Thyroid gland (tissue), 4 donors: ENCODE results near the gene VAMP8. TPM values are rescaled to one million over a fixed set of nuclear protein-coding genes. Genes with fewer than 3 reads are reported as not detected.

Source experiments
- DNase-seq, 2 donors: peaks; one replicate each; pipeline ENCODE4 v3.0.0-alpha.2; 2019
- H3K27ac ChIP-seq, 3 donors: fragments of 200-600 bp; sonication (generic); 1 replicate in 2 of 3; 2 replicates in 1 of 3; pipeline ENCODE4 v1.5.1; 2016 to 2019; ENCODE audit warnings: mild to moderate bottlenecking in 1 of 3, moderate library complexity in 1 of 3
- H3K27me3 ChIP-seq: fragments of 200-600 bp; sonication (generic); one replicate; pipeline ENCODE4 v1.5.1; 2019
- H3K36me3 ChIP-seq, 2 donors: fragments of 200-600 bp; sonication (generic); one replicate each; pipeline ENCODE4 v1.5.1; 2016 to 2019
- H3K4me1 ChIP-seq, 2 donors: fragments of 200-600 bp; sonication (generic); one replicate each; pipeline ENCODE4 v1.5.1; 2017 to 2019
- H3K4me3 ChIP-seq, 3 donors: fragments of 200-600 bp; sonication (generic); replicated peaks in 1 of 3; 1 replicate in 2 of 3; 2 replicates in 1 of 3; pipeline ENCODE4 v1.5.1; 2016; ENCODE audit warnings: mild to moderate bottlenecking in 1 of 3
- H3K9me3 ChIP-seq: fragments of 200-600 bp; sonication (generic); one replicate; pipeline ENCODE4 v1.5.1; 2017
- CTCF ChIP-seq, 6 experiments: fragments of 200-600 bp in 3 of 6; fragments of 450-650 bp in 3 of 6; sonication (generic) in 3 of 6; IDR thresholded peaks; one replicate each; pipeline ENCODE4 v1.5.1; 2016 to 2019; ENCODE audit warnings: antibody characterized with exemption in 6 of 6, mild to moderate bottlenecking in 2 of 6, inconsistent platforms in 1 of 6, moderate library complexity in 1 of 6
- POLR2A ChIP-seq, 2 donors: fragments of 450-650 bp; IDR thresholded peaks; one replicate each; pipeline ENCODE4 v1.6.1; 2017; ENCODE audit warnings: antibody characterized with exemption in 2 of 2, mild to moderate bottlenecking in 2 of 2, moderate library complexity in 1 of 2
- WGBS, 2 donors: methylation state at CpG; one replicate each; pipeline ENCODE4 v1.1.5; 2017; 5-methylcytosine and 5-hydroxymethylcytosine counted together
- intact Hi-C: fragments of 100-400 bp; cut with DNase I; formaldehyde crosslinking; loops from one replicate; pipeline ENCODE4 v1.15.1; 2023
- total RNA-seq, 4 donors: library from RNA; depleted of rRNA; stranded (reverse); fragments of >200 nt; gene quantifications; one replicate each; pipeline ENCODE4 v1.2.3, GENCODE V29; 2016

VAMP8 gene
- total RNA-seq, 4 donors from 2014 or later = 89.6 to 171 (median 121) TPM

- Histone ChIP-seq H3K27ac (peak overlapping the region; percentile 40 to 88 (median 73)), H3K9me3 (no peaks in the 10 kb centered on the region), H3K27me3 (no peaks in the 10 kb centered on the region), H3K4me3 (no peak overlapping the region), H3K36me3 (no peaks in the 10 kb centered on the region), H3K4me1 (peaks cover 19 to 84% of the 10 kb centered on the region in 2 donors)
- WGBS, 2 donors = 68 to 85% methylated on average over 4 of the region's 4 CpGs
- DNase-seq = no peak
- TF ChIP-seq POLR2A (IDR thresholded peaks at IDR 0.05) (no peak), CTCF (IDR thresholded peaks at IDR 0.05) (no peak)
- intact Hi-C loops = no loop called here
Measured at GRCh38 chr2:85588236-85588635, 10.8 kb downstream of the VAMP8 start.

- H3K27me3 ChIP-seq = no peaks in the 10 kb centered on the region
- H3K4me1 ChIP-seq = peaks cover 19 to 82% of the 10 kb centered on the region in 2 donors
- no peak overlapping the region for H3K4me3 ChIP-seq
- H3K27ac ChIP-seq = peak overlapping the region; percentile 2 to 88 (median 73)
- H3K36me3 ChIP-seq = no peaks in the 10 kb centered on the region
- no peak for DNase-seq
- intact Hi-C loops = no loop called here
- TF ChIP-seq CTCF (IDR thresholded peaks at IDR 0.05) = no peak
- TF ChIP-seq POLR2A (IDR thresholded peaks at IDR 0.05) = no peak
- 74 to 79% methylated on average over 4 of the region's 4 CpGs for WGBS, 2 donors
- H3K9me3 ChIP-seq = no peaks in the 10 kb centered on the region
Measured at GRCh38 chr2:85588645-85589044, 11.3 kb downstream of the VAMP8 start.

GRCh38 chr2:85589181-85589580 lies 11.8 kb downstream of the VAMP8 start:
- Histone ChIP-seq H3K27me3 (no peaks in the 10 kb centered on the region), H3K4me1 (peaks cover 21 to 80% of the 10 kb centered on the region in 2 donors), H3K36me3 (no peaks in the 10 kb centered on the region), H3K27ac (peak overlapping the region; percentile 2 to 88 (median 73)), H3K4me3 (no peak overlapping the region), H3K9me3 (no peaks in the 10 kb centered on the region)
- 79 to 88% methylated on average over 4 of the region's 4 CpGs for WGBS, 2 donors
- DNase-seq = no peak
- TF ChIP-seq POLR2A (IDR thresholded peaks at IDR 0.05) (no peak), CTCF (IDR thresholded peaks at IDR 0.05) (no peak)
- intact Hi-C loops = no loop called here

GRCh38 chr2:85589982-85590791 lies 12.8 kb downstream of the VAMP8 start:
- H3K4me1 ChIP-seq = peaks cover 30 to 77% of the 10 kb centered on the region in 2 donors

More at GRCh38 chr2:85589982-85590791, 12.8 kb downstream of the VAMP8 start:
- DNase-seq = peak; percentile 34 to 51
- intact Hi-C loops = no loop called here
- Histone ChIP-seq H3K4me3 (no peak overlapping the region), H3K36me3 (no peaks in the 10 kb centered on the region), H3K27ac (peak overlapping the region; percentile 63 to 88 (median 73)), H3K9me3 (no peaks in the 10 kb centered on the region), H3K27me3 (no peaks in the 10 kb centered on the region)
- WGBS, 2 donors = 47 to 53% methylated on average over 7 of the region's 7 CpGs
- TF ChIP-seq CTCF (IDR thresholded peaks at IDR 0.05) = no peak
- TF ChIP-seq POLR2A (IDR thresholded peaks at IDR 0.05) = no peak
